Activated CD4-positive, alpha-beta memory T cell treated with anti-CD3 and anti-CD28 coated beads for 36 hours (primary cell): ENCODE data around the gene BACH2. TPM values are rescaled to one million over a fixed set of nuclear protein-coding genes. Genes with fewer than 3 reads are reported as not detected.

Source experiments
- CTCF ChIA-PET: fragments of 350-600 bp; sonication (Branson Sonifier 250); formaldehyde crosslinking; loops from one replicate; lab custom pipeline; 2021; ENCODE audit warnings: antibody characterized with exemption, inconsistent platforms; lab: Charles Lee
- POLR2A ChIA-PET: fragments of 350-600 bp; sonication (Branson Sonifier 250); formaldehyde crosslinking; loops from one replicate; lab custom pipeline; 2021; ENCODE audit warnings: antibody characterized with exemption; lab: Charles Lee
- DNase-seq: peaks from one replicate; pipeline ENCODE4 v3.0.0-alpha.2; 2020
- H3K27ac Mint-ChIP-seq: one replicate; pipeline ENCODE4 v1.8.0; 2021; ENCODE audit warnings: mixed read lengths
- H3K27me3 Mint-ChIP-seq: one replicate; pipeline ENCODE4 v1.8.0; 2021; ENCODE audit warnings: mixed read lengths
- H3K36me3 Mint-ChIP-seq: one replicate; pipeline ENCODE4 v1.8.0; 2021; ENCODE audit warnings: mixed read lengths
- H3K4me1 Mint-ChIP-seq: one replicate; pipeline ENCODE4 v1.8.0; 2021; ENCODE audit warnings: low read depth, mixed read lengths
- H3K4me3 Mint-ChIP-seq: one replicate; pipeline ENCODE4 v1.8.0; 2021; ENCODE audit warnings: mild to moderate bottlenecking, mixed read lengths
- H3K9me3 Mint-ChIP-seq: one replicate; pipeline ENCODE4 v1.8.0; 2021; ENCODE audit warnings: mixed read lengths
- intact Hi-C: fragments of 100-400 bp; cut with micrococcal nuclease; formaldehyde crosslinking; loops from one replicate; pipeline ENCODE4 v1.15.1; 2023
- total RNA-seq, 2 experiments: library from RNA; stranded (reverse); gene quantifications; one replicate each; pipeline ENCODE4 v1.2.3, GENCODE V29; 2021

The BACH2 gene
- total RNA-seq, 2 experiments from 2014 or later: 49.2 to 55.4 TPM

- H3K4me3 Mint-ChIP-seq: no peak overlapping the region
- peaks cover 11% of the 10 kb centered on the region for H3K36me3 Mint-ChIP-seq
- CTCF ChIA-PET: no interaction called here
- peaks cover 74% of the 10 kb centered on the region for H3K4me1 Mint-ChIP-seq
- no peak for DNase-seq
- POLR2A ChIA-PET: no interaction called here
- no peaks in the 10 kb centered on the region for H3K9me3 Mint-ChIP-seq
- peak overlapping the region; percentile 6 for H3K27ac Mint-ChIP-seq
- no peaks in the 10 kb centered on the region for H3K27me3 Mint-ChIP-seq
- intact Hi-C loops: no loop called here
These were observed 59.2 kb downstream of the BACH2 start for GRCh38 chr6:90237350-90237990.

GRCh38 chr6:90233994-90234393 is 62.6 kb downstream of the BACH2 start:
- Mint-ChIP-seq H3K4me1 (peaks cover 88% of the 10 kb centered on the region), H3K27ac (peak overlapping the region; percentile 84), H3K9me3 (no peaks in the 10 kb centered on the region), H3K36me3 (peaks cover 13% of the 10 kb centered on the region), H3K4me3 (peak overlapping the region; percentile 12), H3K27me3 (no peaks in the 10 kb centered on the region)
- DNase-seq: peak; percentile 86
- POLR2A ChIA-PET: interaction anchor here (1.3 kb wide), 1 partner anchor 15 kb away, joined by 4 read pairs; no protein-coding TSS in a partner anchor
- intact Hi-C loops: loop anchor here (1.0 to 5.0 kb wide), 9 partner anchors 12 to 163 kb away; no protein-coding TSS in a partner anchor
- CTCF ChIA-PET: no interaction called here

DNA sequence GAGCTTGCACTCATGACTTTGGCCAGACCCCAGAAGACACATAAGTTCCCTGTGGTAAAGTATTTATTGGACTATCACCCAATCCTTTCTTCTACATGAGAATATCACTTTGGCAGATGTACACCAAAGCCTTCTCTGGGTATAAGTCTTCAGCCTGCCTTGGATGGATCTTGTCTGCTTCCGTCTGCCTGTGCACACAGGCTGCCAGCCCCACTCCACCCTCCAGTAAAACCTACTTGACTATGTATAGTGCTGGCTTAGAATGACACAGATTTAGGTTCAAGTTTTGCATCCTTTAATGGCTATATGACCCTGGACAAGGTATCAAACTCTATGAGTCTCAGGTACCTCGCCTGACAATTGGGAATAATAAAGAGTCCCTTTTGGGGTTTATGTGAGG is 63.4 kb downstream of the BACH2 start:
- Mint-ChIP-seq H3K9me3 (no peaks in the 10 kb centered on the region), H3K4me3 (no peak overlapping the region), H3K4me1 (peaks cover 85% of the 10 kb centered on the region), H3K36me3 (peaks cover 16% of the 10 kb centered on the region), H3K27me3 (no peaks in the 10 kb centered on the region), H3K27ac (peak overlapping the region; percentile 84)
- intact Hi-C loops: loop anchor here (5.0 kb wide), 2 partner anchors 126 to 164 kb away; no protein-coding TSS in a partner anchor
- CTCF ChIA-PET: interaction anchor here (0.7 to 1.4 kb wide), 4 partner anchors 12 to 293 kb away, joined by 3 read pairs; no protein-coding TSS in a partner anchor
- no peak for DNase-seq
- POLR2A ChIA-PET: no interaction called here

DNA sequence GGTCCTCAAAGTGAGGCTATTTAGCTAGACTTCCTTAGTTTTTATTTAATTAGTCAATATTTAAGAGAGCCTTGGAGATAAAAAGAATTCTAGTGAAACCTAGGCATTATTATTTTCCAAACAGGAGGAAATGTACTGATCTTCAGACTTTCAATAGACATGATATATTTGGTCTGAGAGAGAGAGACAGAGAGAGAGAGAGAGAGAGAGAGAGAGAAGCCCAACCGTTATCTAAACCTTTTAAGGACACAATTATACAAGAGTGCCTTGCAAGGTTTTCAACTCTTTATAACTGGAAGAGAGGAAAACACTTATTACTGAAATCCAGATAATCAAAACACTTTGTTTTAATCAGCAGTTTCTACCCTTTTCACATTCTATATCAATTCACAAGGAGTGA is 64.8 kb downstream of the BACH2 start:
- no peak for DNase-seq
- peaks cover 89% of the 10 kb centered on the region for H3K4me1 Mint-ChIP-seq
- peaks cover 17% of the 10 kb centered on the region for H3K36me3 Mint-ChIP-seq
- intact Hi-C loops: loop anchor here (5.0 kb wide), 2 partner anchors 124 to 166 kb away; no protein-coding TSS in a partner anchor
- no peak overlapping the region for H3K27ac Mint-ChIP-seq
- no peak overlapping the region for H3K4me3 Mint-ChIP-seq
- no peaks in the 10 kb centered on the region for H3K9me3 Mint-ChIP-seq
- POLR2A ChIA-PET: no interaction called here
- CTCF ChIA-PET: no interaction called here
- H3K27me3 Mint-ChIP-seq: no peaks in the 10 kb centered on the region

GRCh38 chr6:90231308-90231707 is 65.3 kb downstream of the BACH2 start:
- ChIA-PET POLR2A (no interaction called here), CTCF (no interaction called here)
- no peaks in the 10 kb centered on the region for H3K27me3 Mint-ChIP-seq
- peaks cover 88% of the 10 kb centered on the region for H3K4me1 Mint-ChIP-seq
- H3K27ac Mint-ChIP-seq: no peak overlapping the region
- intact Hi-C loops: loop anchor here (5.0 kb wide), 2 partner anchors 124 to 166 kb away; no protein-coding TSS in a partner anchor
- no peaks in the 10 kb centered on the region for H3K9me3 Mint-ChIP-seq
- no peak overlapping the region for H3K4me3 Mint-ChIP-seq
- peaks cover 17% of the 10 kb centered on the region for H3K36me3 Mint-ChIP-seq
- no peak for DNase-seq

- Mint-ChIP-seq H3K4me3 (no peak overlapping the region), H3K27ac (no peak overlapping the region), H3K4me1 (peaks cover 88% of the 10 kb centered on the region), H3K9me3 (no peaks in the 10 kb centered on the region), H3K36me3 (peaks cover 22% of the 10 kb centered on the region), H3K27me3 (no peaks in the 10 kb centered on the region)
- ChIA-PET CTCF (no interaction called here), POLR2A (no interaction called here)
- DNase-seq: no peak
- intact Hi-C loops: loop anchor here (5.0 kb wide), 2 partner anchors 123 to 167 kb away; no protein-coding TSS in a partner anchor
These were observed 66.0 kb downstream of the BACH2 start for GRCh38 chr6:90230548-90231215.

DNA sequence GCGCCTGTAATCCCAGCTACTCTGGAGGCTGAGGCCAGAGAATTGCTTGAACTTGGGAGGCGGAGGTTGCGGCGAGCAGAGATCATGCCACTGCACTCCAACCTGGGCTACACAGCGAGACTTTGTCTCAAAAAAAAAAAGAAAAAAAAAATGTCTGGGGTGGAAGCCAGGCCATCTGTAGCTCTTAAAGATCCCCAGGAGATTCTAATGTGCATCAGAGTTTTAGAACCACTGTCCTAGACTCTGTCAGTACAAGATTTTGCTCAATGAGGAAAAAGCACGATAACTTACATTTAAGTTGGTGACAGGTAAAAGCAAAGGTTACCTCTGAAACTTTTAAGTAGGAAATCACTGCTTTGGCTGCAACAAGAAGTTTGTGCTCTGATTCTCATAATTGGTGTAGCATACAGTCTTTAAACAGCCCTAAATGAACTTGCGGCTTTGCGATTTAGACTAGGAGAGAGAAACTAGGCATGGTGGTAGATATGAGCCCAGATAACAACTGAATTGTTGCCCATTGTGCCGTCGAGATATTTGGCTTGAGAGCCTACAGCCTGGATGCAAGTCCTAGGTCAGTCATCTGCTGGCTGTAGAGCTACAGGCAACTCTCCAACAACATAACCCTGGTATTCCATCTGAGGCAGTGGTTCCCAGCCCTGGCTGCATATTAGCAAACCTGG is 67.2 kb downstream of the BACH2 start:
- intact Hi-C loops: loop anchor here (5.0 kb wide), 2 partner anchors 122 to 168 kb away; no protein-coding TSS in a partner anchor
- no peak for DNase-seq
- peaks cover 86% of the 10 kb centered on the region for H3K4me1 Mint-ChIP-seq
- ChIA-PET CTCF (interaction anchor here (1.3 kb wide), 1 partner anchor 164 kb away, joined by 3 read pairs; no protein-coding TSS in a partner anchor), POLR2A (no interaction called here)
- H3K27me3 Mint-ChIP-seq: no peaks in the 10 kb centered on the region
- H3K9me3 Mint-ChIP-seq: no peaks in the 10 kb centered on the region
- no peak overlapping the region for H3K27ac Mint-ChIP-seq
- H3K4me3 Mint-ChIP-seq: no peak overlapping the region
- H3K36me3 Mint-ChIP-seq: peaks cover 34% of the 10 kb centered on the region

DNA sequence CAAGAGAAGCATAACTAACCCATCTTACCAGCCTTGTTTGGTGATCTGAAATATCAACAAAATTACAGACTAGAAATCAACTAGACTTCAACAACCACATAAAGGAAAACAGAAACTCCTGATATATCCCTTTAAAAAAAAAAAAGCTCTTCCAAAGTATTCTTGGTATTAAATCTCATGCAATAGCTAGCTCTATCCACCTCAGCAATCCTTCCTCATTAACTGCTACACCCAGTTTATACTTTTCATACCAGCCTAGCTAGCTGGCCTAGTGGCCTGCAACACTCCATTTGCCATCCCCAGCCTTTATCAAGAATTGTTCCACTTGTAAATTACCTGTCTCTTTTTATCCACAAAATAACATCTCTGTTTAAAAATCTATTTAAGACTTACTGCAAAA is 69.0 kb downstream of the BACH2 start:
- DNase-seq: no peak
- Mint-ChIP-seq H3K27ac (no peak overlapping the region), H3K4me3 (no peak overlapping the region), H3K27me3 (no peaks in the 10 kb centered on the region), H3K36me3 (peaks cover 48% of the 10 kb centered on the region), H3K9me3 (peaks cover 12% of the 10 kb centered on the region), H3K4me1 (peaks cover 77% of the 10 kb centered on the region)
- intact Hi-C loops: no loop called here
- POLR2A ChIA-PET: no interaction called here
- CTCF ChIA-PET: interaction anchor here (1.0 kb wide), 1 partner anchor 252 kb away, joined by 5 read pairs; no protein-coding TSS in a partner anchor

- no peak for DNase-seq
- no peak overlapping the region for H3K27ac Mint-ChIP-seq
- ChIA-PET CTCF (interaction anchor here (1.0 kb wide), 1 partner anchor 252 kb away, joined by 5 read pairs; no protein-coding TSS in a partner anchor), POLR2A (no interaction called here)
- peaks cover 77% of the 10 kb centered on the region for H3K4me1 Mint-ChIP-seq
- no peak overlapping the region for H3K4me3 Mint-ChIP-seq
- intact Hi-C loops: no loop called here
- peaks cover 15% of the 10 kb centered on the region for H3K9me3 Mint-ChIP-seq
- no peaks in the 10 kb centered on the region for H3K27me3 Mint-ChIP-seq
- H3K36me3 Mint-ChIP-seq: peaks cover 48% of the 10 kb centered on the region
These were observed 69.4 kb downstream of the BACH2 start for GRCh38 chr6:90227213-90227612.

- no peak overlapping the region for H3K27ac Mint-ChIP-seq
- no peaks in the 10 kb centered on the region for H3K27me3 Mint-ChIP-seq
- H3K4me1 Mint-ChIP-seq: peaks cover 75% of the 10 kb centered on the region
- intact Hi-C loops: no loop called here
- DNase-seq: no peak
- H3K9me3 Mint-ChIP-seq: peaks cover 18% of the 10 kb centered on the region
- peaks cover 52% of the 10 kb centered on the region for H3K36me3 Mint-ChIP-seq
- no peak overlapping the region for H3K4me3 Mint-ChIP-seq
- ChIA-PET CTCF (no interaction called here), POLR2A (no interaction called here)
These were observed 70.4 kb downstream of the BACH2 start for GRCh38 chr6:90226257-90226656.

- no peaks in the 10 kb centered on the region for H3K27me3 Mint-ChIP-seq
- H3K36me3 Mint-ChIP-seq: peaks cover 52% of the 10 kb centered on the region
- peaks cover 18% of the 10 kb centered on the region for H3K9me3 Mint-ChIP-seq
- ChIA-PET POLR2A (no interaction called here), CTCF (no interaction called here)
- H3K4me3 Mint-ChIP-seq: no peak overlapping the region
- H3K27ac Mint-ChIP-seq: no peak overlapping the region
- peaks cover 62% of the 10 kb centered on the region for H3K4me1 Mint-ChIP-seq
- DNase-seq: no peak
- intact Hi-C loops: no loop called here
These were observed 72.4 kb downstream of the BACH2 start for GRCh38 chr6:90224196-90224595.
